Chondrocyte (in vitro differentiated cells): ENCODE results near the gene PEX5L. TPM values are rescaled to one million over a fixed set of nuclear protein-coding genes. Genes with fewer than 3 reads are reported as not detected.

Experiments used
- DNase-seq: peaks from one replicate; pipeline ENCODE4 v3.0.0; 2021; ENCODE audit warnings: mixed read lengths, low spot score
- H3K27ac Mint-ChIP-seq: one replicate; pipeline ENCODE4 v1.8.0; 2021; ENCODE audit warnings: mild to moderate bottlenecking, moderate library complexity, mixed read lengths; ENCODE audit not compliant: unreplicated experiment
- H3K27me3 Mint-ChIP-seq: 2 replicates; pipeline ENCODE4 v1.8.0; 2021; ENCODE audit warnings: low read depth, mixed read lengths
- H3K36me3 Mint-ChIP-seq: 2 replicates; pipeline ENCODE4 v1.8.0; 2021; ENCODE audit warnings: low read depth, mixed read lengths
- H3K4me1 Mint-ChIP-seq: 2 replicates; pipeline ENCODE4 v1.8.0; 2021; ENCODE audit warnings: low read depth, mild to moderate bottlenecking, mixed read lengths
- H3K4me3 Mint-ChIP-seq: one replicate; pipeline ENCODE4 v1.8.0; 2021; ENCODE audit warnings: mild to moderate bottlenecking, moderate library complexity, mixed read lengths; ENCODE audit not compliant: unreplicated experiment
- H3K9me3 Mint-ChIP-seq: 2 replicates; pipeline ENCODE4 v1.8.0; 2021; ENCODE audit warnings: low read depth, mixed read lengths
- total RNA-seq: library from RNA; stranded (reverse); gene quantifications from 3 replicates; pipeline ENCODE4 v1.2.1, GENCODE V29; 2021
- TF ChIP-seq, protein P1 (sequence below): fragments of 200-600 bp; sonication (generic); IDR thresholded peaks from 2 replicates; pipeline ENCODE4 v1.5.0; 2021; ENCODE audit warnings: antibody characterized with exemption, mild to moderate bottlenecking, moderate library complexity

Gene PEX5L
- total RNA-seq, 1 donor from 2014 or later = not detected

DNA sequence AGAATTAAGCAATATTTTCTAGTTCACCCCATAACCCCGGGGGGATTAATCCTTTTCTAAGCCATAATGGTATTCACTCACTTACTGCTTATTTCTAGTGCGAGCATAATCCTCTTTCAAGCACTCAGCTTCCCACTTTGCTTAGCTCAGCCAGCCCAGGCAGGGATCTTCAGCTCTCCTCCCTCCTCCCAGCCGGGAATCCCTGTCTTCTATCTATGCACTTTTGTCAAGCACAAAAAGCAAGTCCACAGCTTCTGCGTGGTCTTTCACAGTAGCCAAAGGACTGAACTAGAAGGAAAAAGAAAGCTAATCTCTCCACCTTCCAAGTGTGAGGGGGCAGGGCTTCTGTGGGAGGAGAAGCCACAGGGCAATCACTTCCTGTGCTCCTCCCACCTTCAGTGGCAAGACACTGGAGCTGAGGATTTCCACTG is 62.8 kb downstream of the PEX5L start:
- no peak overlapping the region for H3K27ac Mint-ChIP-seq
- H3K4me1 Mint-ChIP-seq = no peaks in the 10 kb centered on the region
- H3K27me3 Mint-ChIP-seq = peaks cover 17% of the 10 kb centered on the region
- H3K4me3 Mint-ChIP-seq = no peak overlapping the region
- TF ChIP-seq, protein P1, sequence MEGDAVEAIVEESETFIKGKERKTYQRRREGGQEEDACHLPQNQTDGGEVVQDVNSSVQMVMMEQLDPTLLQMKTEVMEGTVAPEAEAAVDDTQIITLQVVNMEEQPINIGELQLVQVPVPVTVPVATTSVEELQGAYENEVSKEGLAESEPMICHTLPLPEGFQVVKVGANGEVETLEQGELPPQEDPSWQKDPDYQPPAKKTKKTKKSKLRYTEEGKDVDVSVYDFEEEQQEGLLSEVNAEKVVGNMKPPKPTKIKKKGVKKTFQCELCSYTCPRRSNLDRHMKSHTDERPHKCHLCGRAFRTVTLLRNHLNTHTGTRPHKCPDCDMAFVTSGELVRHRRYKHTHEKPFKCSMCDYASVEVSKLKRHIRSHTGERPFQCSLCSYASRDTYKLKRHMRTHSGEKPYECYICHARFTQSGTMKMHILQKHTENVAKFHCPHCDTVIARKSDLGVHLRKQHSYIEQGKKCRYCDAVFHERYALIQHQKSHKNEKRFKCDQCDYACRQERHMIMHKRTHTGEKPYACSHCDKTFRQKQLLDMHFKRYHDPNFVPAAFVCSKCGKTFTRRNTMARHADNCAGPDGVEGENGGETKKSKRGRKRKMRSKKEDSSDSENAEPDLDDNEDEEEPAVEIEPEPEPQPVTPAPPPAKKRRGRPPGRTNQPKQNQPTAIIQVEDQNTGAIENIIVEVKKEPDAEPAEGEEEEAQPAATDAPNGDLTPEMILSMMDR = no peak
- H3K36me3 Mint-ChIP-seq = no peaks in the 10 kb centered on the region
- no peaks in the 10 kb centered on the region for H3K9me3 Mint-ChIP-seq
- DNase-seq = no peak

DNA sequence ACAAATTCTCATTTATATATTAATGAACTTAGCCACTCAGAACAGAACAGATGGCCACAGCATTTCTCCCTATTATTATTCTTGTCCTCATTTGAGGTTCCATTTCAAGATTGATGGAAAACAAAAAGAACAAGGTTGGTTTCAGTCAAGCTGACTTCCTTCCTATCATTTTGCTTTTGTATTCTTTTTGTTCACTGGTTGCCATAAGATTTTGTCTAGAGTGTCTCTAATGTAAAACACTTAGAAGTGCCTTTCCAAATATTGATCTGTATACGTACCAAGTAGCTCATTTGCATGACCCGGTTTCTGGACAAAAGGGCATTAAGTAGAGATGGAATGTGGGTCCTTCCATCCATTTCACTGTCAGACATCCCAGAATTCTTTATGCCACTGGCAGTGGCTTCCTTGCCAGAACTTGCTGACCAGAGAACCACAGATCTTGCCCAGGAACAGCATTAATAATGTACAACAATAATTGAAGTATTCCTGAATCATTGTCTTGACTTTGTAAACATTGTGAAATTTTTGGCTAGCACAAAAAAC is 63.8 kb downstream of the PEX5L start:
- Mint-ChIP-seq H3K4me1 (no peaks in the 10 kb centered on the region), H3K27ac (no peak overlapping the region), H3K9me3 (no peaks in the 10 kb centered on the region), H3K36me3 (no peaks in the 10 kb centered on the region), H3K4me3 (no peak overlapping the region), H3K27me3 (peaks cover 17% of the 10 kb centered on the region)
- TF ChIP-seq, protein P1 = no peak
- DNase-seq = no peak

DNA sequence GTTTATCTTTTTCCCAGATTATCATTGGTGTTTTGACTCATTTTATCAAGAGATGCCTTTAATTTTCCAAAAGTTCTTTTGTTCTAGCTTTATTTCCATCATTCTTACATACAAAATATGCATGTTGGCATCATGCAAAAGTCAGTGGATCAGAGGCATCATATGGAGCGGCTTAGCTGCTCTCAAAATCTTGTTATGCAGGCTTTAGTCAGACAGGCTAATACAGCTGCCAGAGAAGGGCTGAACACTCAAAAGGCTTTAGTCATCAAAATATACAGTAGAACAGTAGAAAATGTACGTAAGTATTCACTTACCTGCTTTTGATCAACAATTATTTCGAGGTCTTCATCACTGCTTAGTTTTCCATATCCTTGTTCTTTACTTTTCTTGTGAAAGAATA is 65.5 kb downstream of the PEX5L start:
- TF ChIP-seq, protein P1 = no peak
- no peak for DNase-seq
- Mint-ChIP-seq H3K4me3 (no peak overlapping the region), H3K9me3 (no peaks in the 10 kb centered on the region), H3K27ac (no peak overlapping the region), H3K36me3 (no peaks in the 10 kb centered on the region), H3K27me3 (peaks cover 22% of the 10 kb centered on the region), H3K4me1 (no peaks in the 10 kb centered on the region)

DNA sequence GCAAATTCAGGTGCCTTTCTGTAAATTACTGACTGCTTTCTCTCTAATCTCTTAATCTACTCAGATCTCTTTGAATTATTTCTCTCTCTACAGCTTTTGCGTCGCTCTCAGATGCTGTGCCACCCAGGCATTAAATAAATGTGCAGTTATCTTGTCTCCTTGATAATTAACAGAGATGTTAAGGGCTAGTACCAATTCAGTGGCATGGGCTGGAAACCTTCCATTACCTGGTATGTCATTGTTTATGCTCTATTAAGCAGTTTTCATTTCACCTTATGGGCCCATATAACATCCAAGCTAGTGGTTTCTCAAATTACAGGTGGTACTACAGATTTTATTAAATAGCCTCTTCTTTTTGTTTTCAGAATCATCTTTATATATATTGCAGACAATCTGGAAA is 66.0 kb downstream of the PEX5L start:
- H3K36me3 Mint-ChIP-seq = no peaks in the 10 kb centered on the region
- no peak overlapping the region for H3K27ac Mint-ChIP-seq
- TF ChIP-seq, protein P1 = no peak
- DNase-seq = no peak
- H3K4me1 Mint-ChIP-seq = no peaks in the 10 kb centered on the region
- no peak overlapping the region for H3K4me3 Mint-ChIP-seq
- H3K27me3 Mint-ChIP-seq = peaks cover 17% of the 10 kb centered on the region
- H3K9me3 Mint-ChIP-seq = no peaks in the 10 kb centered on the region

DNA sequence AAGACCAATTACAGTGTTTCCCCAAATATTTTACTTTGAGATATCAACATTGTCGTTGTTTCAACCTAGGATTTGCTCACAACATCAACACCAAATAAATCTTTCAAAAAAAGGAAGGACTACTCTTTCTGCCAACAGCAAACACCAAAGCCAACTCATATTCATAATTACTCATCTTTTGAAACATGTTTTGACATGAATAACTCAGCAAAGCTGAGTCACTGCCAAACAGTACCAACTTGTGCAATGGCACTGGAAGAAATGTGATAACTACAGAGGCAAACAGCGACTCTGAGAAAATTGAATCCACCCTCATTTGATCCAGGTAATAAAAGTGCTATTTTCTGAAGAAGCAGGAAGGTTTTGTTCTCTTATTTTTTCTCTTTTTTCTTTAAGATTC is 67.2 kb downstream of the PEX5L start:
- H3K4me3 Mint-ChIP-seq = no peak overlapping the region
- H3K4me1 Mint-ChIP-seq = no peaks in the 10 kb centered on the region
- no peak for DNase-seq
- no peaks in the 10 kb centered on the region for H3K9me3 Mint-ChIP-seq
- no peak overlapping the region for H3K27ac Mint-ChIP-seq
- H3K36me3 Mint-ChIP-seq = no peaks in the 10 kb centered on the region
- TF ChIP-seq, protein P1 = no peak
- H3K27me3 Mint-ChIP-seq = peaks cover 16% of the 10 kb centered on the region
